Measurements from ENCODE around the gene TRIM66.

DNA sequence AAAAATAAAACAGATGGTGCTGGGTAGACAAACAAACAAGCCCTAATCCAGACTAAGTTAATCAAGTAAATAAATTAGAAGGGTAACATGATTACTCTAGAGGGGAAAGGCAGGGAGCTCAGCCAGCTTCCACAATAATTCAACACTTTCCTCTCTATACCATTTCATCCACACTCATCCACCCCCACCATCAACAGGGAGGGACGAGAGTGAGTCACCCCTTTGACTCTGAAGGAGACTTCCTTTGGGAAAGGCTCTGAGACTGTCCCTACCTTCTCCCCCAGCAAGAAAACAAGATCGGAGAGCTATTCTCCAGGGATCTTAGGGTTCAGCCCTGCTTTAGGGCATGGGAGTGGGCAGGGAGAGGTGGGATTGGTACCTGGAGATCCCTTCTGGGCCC lies 33.1 kb downstream of the TRIM66 start:
- TF ChIP-seq, protein P1, sequence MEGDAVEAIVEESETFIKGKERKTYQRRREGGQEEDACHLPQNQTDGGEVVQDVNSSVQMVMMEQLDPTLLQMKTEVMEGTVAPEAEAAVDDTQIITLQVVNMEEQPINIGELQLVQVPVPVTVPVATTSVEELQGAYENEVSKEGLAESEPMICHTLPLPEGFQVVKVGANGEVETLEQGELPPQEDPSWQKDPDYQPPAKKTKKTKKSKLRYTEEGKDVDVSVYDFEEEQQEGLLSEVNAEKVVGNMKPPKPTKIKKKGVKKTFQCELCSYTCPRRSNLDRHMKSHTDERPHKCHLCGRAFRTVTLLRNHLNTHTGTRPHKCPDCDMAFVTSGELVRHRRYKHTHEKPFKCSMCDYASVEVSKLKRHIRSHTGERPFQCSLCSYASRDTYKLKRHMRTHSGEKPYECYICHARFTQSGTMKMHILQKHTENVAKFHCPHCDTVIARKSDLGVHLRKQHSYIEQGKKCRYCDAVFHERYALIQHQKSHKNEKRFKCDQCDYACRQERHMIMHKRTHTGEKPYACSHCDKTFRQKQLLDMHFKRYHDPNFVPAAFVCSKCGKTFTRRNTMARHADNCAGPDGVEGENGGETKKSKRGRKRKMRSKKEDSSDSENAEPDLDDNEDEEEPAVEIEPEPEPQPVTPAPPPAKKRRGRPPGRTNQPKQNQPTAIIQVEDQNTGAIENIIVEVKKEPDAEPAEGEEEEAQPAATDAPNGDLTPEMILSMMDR (IDR thresholded peaks at IDR 0.05), result no peak
- no peak for TF ChIP-seq POLR2A (IDR thresholded peaks at IDR 0.05; ENCODE audit: low read length)
- no peak for TF ChIP-seq CBX8 (IDR thresholded peaks at IDR 0.05)
- no peak for TF ChIP-seq MAZ (IDR thresholded peaks at IDR 0.05; ENCODE audit: borderline replicate concordance, low read depth, low read length)
- TF ChIP-seq RNF2 (IDR thresholded peaks at IDR 0.05; ENCODE audit: borderline replicate concordance, low read depth), result no peak
- TF ChIP-seq JUN (IDR thresholded peaks at IDR 0.05), result no peak
